GM21447 (cell line): ENCODE data around the gene TBC1D12.
"Not testable (repeated sequence)": the region's sequence is repeated elsewhere in the genome, so short reads cannot be mapped to it uniquely, and the experiment has no call there.

Experiments used
- ATAC-seq: cut with Tn5 transposase; IDR thresholded peaks from one replicate; pipeline ENCODE4 v1.9.1; 2021; ENCODE audit not compliant: unreplicated experiment

Gene TBC1D12

DNA sequence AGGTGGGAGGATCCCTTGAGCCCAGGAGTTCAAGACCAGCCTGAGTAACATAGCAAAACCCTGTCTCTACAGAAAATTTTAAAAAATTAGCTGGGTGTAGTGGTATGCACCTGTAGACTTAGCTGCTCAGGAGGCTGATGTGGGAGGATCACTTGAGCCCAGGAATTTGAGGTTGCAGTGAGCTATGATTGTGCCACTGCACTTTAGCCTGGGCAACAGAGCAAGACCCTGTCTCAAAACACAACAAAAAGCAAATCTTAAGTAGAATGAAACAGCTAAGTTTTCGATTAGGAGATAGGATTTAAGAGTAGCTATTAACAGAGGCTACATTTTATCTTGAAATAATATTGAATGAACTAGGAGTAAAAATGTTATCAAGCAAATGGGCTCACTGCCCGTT, 139.9 kb downstream of the TBC1D12 start:
- not testable (repeated sequence) for ATAC-seq

GRCh38 chr10:94545391-94546048, 143.2 kb downstream of the TBC1D12 start, which contains the start of gene HELLS:
Gene HELLS, plus strand, starts transcription at chr10:94545788. Its CDS starts 134 bp downstream, at chr10:94545922.
- ATAC-seq = peak; percentile 74

GRCh38 chr10:94546049-94546900, 143.9 kb downstream of the TBC1D12 start:
- peak; percentile 12 for ATAC-seq

GRCh38 chr10:94546901-94547185, 144.5 kb downstream of the TBC1D12 start:
- ATAC-seq = no peak

DNA sequence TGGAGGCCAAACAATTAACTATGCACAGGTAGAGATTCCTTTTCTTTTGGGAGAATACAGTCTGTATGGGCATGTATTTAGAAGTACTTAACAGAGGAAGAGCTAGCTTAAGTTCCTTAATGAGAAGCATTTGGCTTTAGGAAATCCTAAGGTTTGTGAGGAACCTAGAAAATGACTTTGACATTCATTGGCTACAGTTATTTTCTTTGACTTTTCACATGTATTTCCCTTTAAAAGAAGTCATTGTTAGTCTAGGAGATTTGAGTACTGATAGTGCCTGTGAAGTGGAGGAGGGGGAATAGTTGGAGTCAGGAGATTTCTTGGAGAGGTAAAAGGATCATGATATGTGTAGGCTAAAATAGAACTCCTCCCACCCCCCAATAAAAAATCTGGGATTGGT, 146.9 kb downstream of the TBC1D12 start:
- no peak for ATAC-seq

- ATAC-seq = not testable (repeated sequence)
These were observed 165.5 kb downstream of the TBC1D12 start for GRCh38 chr10:94567714-94568307.

DNA sequence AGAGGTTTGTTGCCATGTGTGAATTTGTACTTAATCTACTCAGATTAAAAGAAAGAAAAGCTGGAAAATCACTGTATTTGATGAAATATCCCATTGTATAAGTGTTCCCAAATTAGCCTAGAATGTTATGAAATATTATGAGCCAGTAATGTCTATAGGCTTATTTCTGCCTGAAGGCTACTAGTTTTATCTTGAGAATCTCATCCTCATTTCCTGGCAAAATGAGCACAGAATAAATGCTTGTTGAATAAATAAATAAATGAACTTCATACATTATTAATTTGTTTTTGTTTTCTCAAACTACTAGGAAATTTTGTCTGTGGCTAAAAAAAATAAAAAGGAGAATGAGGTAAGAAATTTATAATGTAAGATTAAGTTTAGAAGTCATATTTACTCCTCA, 168.7 kb downstream of the TBC1D12 start:
- no peak for ATAC-seq

DNA sequence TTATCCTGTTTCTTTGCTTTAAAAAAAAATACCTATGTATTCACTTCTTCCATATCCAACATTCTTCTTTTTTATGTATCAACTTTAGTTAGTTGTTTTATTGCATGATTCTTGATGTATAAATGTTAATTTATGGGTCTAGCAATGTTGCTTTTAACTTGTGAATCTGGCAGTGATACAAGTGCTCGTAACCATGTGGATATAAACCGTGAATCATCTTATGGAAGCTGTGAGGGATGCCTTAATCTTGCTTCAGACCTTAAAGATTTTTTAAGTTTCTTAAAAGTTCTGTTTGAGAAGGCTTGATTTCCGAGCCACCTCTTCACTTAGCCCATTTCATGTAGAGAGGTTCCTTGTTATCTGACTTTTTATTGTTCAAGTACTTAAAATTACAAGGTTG, 169.2 kb downstream of the TBC1D12 start:
- no peak for ATAC-seq

- no peak for ATAC-seq
These were observed 176.4 kb downstream of the TBC1D12 start for GRCh38 chr10:94578790-94579189.

GRCh38 chr10:94583124-94583523, 180.8 kb downstream of the TBC1D12 start:
- no peak for ATAC-seq
